ENCODE results near the gene CDH13. TPM values are rescaled to one million over a fixed set of nuclear protein-coding genes. Genes with fewer than 3 reads are reported as not detected.

Gene CDH13
- total and polyA plus RNA-seq, 2 experiments from 2014 or later, result 1.6 to 4.4 TPM

DNA sequence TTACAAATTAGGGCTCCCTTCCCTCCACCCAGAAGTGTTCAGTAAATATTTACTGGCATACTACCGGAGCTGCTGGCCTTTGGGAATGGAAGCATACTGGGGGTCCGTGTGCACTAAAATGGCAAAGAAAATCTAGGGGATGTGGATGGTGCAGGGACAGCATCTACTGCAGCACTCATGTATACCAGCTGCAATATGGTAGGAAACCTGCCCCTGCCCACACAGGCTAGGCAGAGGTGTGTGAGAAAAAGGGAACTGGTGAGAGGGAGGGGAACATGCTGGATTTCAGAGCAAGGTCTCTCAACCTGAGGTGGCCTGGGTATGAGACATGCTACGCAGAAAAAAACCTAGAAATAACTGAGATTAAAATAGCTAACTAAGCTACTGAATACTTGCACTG lies 145.4 kb downstream of the CDH13 start:
- no peaks in the 10 kb centered on the region for H3K36me3 Mint-ChIP-seq (ENCODE audit: low read depth)
- H3K4me3 Mint-ChIP-seq, result no peak overlapping the region
- Histone ChIP-seq H3F3A (replicated peaks; ENCODE audit: low read depth) (no peaks in the 10 kb centered on the region), H3K4me2 (no peak overlapping the region), H3K79me2 (replicated peaks; ENCODE audit: insufficient read depth) (no peaks in the 10 kb centered on the region), H3K27me3 (ENCODE audit: insufficient read depth) (no peaks in the 10 kb centered on the region), H3K4me1 (ENCODE audit: insufficient read depth) (no peaks in the 10 kb centered on the region), H4K20me1 (replicated peaks; ENCODE audit: insufficient read depth) (no peaks in the 10 kb centered on the region), H3K9me2 (ENCODE audit: insufficient read depth) (0 out of 2 replicates have a peak, but pooled peaks cover 3% of the 10 kb centered on the region), H3K36me3 (ENCODE audit: insufficient read depth) (no peaks in the 10 kb centered on the region), H3K4me3 (no peak overlapping the region), H2AFZ (no peak overlapping the region), H3K27ac (ENCODE audit: low read depth) (no peak overlapping the region)
- DNase-seq (ENCODE audit: low spot score) (no peak), ATAC-seq (no peak)
- H3K9me3 Mint-ChIP-seq, result no peaks in the 10 kb centered on the region
- H3K27me3 Mint-ChIP-seq (ENCODE audit: insufficient read depth, low read depth, poor library complexity), result peaks cover 3% of the 10 kb centered on the region
- no peak for TF ChIP-seq JUNB (IDR thresholded peaks at IDR 0.05; ENCODE audit: unreplicated experiment)
- no peaks in the 10 kb centered on the region for H3K4me1 Mint-ChIP-seq
- H3K27ac Mint-ChIP-seq, result no peak overlapping the region

DNA sequence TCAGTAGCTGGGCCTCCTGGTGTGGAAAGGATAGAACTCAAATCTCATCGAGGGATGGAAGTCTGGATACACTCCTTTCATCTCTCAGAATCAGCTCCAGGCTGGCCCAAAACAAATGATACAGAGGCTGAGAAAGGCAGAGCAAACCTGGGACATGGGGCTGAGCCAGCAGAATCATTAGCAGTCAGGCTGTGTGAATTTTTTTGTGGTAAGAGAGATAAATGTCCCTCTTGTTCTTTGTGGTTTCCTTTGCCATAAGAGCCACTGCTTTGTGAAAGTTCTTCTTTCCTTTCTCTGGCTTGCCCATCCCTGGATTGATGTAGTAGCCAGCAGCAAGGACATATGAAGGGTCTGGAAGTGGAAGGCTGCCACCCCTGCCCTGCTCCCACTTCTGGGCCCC lies 146.2 kb downstream of the CDH13 start:
- no peak overlapping the region for H3K4me3 Mint-ChIP-seq
- Histone ChIP-seq H3K4me1 (ENCODE audit: insufficient read depth) (no peaks in the 10 kb centered on the region), H3K9me2 (ENCODE audit: insufficient read depth) (0 out of 2 replicates have a peak, but pooled peaks cover 3% of the 10 kb centered on the region), H3K27me3 (ENCODE audit: insufficient read depth) (no peaks in the 10 kb centered on the region), H3K4me2 (no peak overlapping the region), H2AFZ (no peak overlapping the region), H3K79me2 (replicated peaks; ENCODE audit: insufficient read depth) (no peaks in the 10 kb centered on the region), H4K20me1 (replicated peaks; ENCODE audit: insufficient read depth) (no peaks in the 10 kb centered on the region), H3F3A (replicated peaks; ENCODE audit: low read depth) (no peaks in the 10 kb centered on the region), H3K36me3 (ENCODE audit: insufficient read depth) (no peaks in the 10 kb centered on the region), H3K4me3 (no peak overlapping the region), H3K27ac (ENCODE audit: low read depth) (no peak overlapping the region)
- peaks cover 5% of the 10 kb centered on the region for H3K27me3 Mint-ChIP-seq (ENCODE audit: insufficient read depth, low read depth, poor library complexity)
- TF ChIP-seq, protein P1, sequence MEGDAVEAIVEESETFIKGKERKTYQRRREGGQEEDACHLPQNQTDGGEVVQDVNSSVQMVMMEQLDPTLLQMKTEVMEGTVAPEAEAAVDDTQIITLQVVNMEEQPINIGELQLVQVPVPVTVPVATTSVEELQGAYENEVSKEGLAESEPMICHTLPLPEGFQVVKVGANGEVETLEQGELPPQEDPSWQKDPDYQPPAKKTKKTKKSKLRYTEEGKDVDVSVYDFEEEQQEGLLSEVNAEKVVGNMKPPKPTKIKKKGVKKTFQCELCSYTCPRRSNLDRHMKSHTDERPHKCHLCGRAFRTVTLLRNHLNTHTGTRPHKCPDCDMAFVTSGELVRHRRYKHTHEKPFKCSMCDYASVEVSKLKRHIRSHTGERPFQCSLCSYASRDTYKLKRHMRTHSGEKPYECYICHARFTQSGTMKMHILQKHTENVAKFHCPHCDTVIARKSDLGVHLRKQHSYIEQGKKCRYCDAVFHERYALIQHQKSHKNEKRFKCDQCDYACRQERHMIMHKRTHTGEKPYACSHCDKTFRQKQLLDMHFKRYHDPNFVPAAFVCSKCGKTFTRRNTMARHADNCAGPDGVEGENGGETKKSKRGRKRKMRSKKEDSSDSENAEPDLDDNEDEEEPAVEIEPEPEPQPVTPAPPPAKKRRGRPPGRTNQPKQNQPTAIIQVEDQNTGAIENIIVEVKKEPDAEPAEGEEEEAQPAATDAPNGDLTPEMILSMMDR (conservative IDR thresholded peaks at IDR 0.05; ENCODE audit: low read depth in 2 of 2), result no peak
- TF ChIP-seq EZH2phosphoT487 (IDR thresholded peaks at IDR 0.05; ENCODE audit: unreplicated experiment) (no peak), NANOG (IDR thresholded peaks at IDR 0.05; ENCODE audit: borderline replicate concordance) (no peak), ZNF331 (CRISPR knock-in tag; IDR thresholded peaks at IDR 0.05; ENCODE audit: low read depth) (no peak), JUNB (IDR thresholded peaks at IDR 0.05; ENCODE audit: unreplicated experiment) (no peak)
- TF ChIP-seq, protein P2, sequence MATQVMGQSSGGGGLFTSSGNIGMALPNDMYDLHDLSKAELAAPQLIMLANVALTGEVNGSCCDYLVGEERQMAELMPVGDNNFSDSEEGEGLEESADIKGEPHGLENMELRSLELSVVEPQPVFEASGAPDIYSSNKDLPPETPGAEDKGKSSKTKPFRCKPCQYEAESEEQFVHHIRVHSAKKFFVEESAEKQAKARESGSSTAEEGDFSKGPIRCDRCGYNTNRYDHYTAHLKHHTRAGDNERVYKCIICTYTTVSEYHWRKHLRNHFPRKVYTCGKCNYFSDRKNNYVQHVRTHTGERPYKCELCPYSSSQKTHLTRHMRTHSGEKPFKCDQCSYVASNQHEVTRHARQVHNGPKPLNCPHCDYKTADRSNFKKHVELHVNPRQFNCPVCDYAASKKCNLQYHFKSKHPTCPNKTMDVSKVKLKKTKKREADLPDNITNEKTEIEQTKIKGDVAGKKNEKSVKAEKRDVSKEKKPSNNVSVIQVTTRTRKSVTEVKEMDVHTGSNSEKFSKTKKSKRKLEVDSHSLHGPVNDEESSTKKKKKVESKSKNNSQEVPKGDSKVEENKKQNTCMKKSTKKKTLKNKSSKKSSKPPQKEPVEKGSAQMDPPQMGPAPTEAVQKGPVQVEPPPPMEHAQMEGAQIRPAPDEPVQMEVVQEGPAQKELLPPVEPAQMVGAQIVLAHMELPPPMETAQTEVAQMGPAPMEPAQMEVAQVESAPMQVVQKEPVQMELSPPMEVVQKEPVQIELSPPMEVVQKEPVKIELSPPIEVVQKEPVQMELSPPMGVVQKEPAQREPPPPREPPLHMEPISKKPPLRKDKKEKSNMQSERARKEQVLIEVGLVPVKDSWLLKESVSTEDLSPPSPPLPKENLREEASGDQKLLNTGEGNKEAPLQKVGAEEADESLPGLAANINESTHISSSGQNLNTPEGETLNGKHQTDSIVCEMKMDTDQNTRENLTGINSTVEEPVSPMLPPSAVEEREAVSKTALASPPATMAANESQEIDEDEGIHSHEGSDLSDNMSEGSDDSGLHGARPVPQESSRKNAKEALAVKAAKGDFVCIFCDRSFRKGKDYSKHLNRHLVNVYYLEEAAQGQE (IDR thresholded peaks at IDR 0.05; ENCODE audit: unreplicated experiment), result no peak
- H3K36me3 Mint-ChIP-seq (ENCODE audit: low read depth), result no peaks in the 10 kb centered on the region
- no peak overlapping the region for H3K27ac Mint-ChIP-seq
- no peak for ATAC-seq
- no peaks in the 10 kb centered on the region for H3K4me1 Mint-ChIP-seq
- H3K9me3 Mint-ChIP-seq, result no peaks in the 10 kb centered on the region
- no peak for DNase-seq (ENCODE audit: low spot score)

Data from GM23338 (cell line).